H1 (cell line): ENCODE measurements around the gene MC4R.
"Not testable (repeated sequence)": the region's sequence is repeated elsewhere in the genome, so short reads cannot be mapped to it uniquely, and the experiment has no call there.

Experiments used
- BRCA1 ChIP-seq: IDR thresholded peaks from 2 replicates; pipeline ENCODE4 v1.6.1; 2012; ENCODE audit warnings: low read depth, low read length, improper control_type of control experiment
- CTCF ChIP-seq, 3 experiments: IDR thresholded peaks; 1 replicate in 2 of 3; 2 replicates in 1 of 3; pipeline versions ENCODE4 v1.5.1 to v1.6.1; 2011; ENCODE audit warnings: low read length in 3 of 3, mild to moderate bottlenecking in 3 of 3, inconsistent platforms in 2 of 3, low read depth in 1 of 3, moderate library complexity in 1 of 3; ENCODE audit not compliant: insufficient read depth in 1 of 3; ENCODE audit errors: control extremely low read depth in 1 of 3
- EP300 ChIP-seq, 2 experiments: IDR thresholded peaks; 1 replicate in 1 of 2; 2 replicates in 1 of 2; pipeline ENCODE4 v1.6.1; 2011 to 2012; ENCODE audit warnings: low read depth in 2 of 2, low read length in 2 of 2, mild to moderate bottlenecking in 2 of 2, borderline replicate concordance in 1 of 2, inconsistent platforms in 1 of 2, moderate library complexity in 1 of 2
- EZH2 ChIP-seq: fragments of 200-600 bp; sonication (generic); IDR thresholded peaks from 2 replicates; pipeline ENCODE4 v1.7.1; 2012; ENCODE audit warnings: low read depth, mild to moderate bottlenecking, moderate library complexity, low read length, inconsistent platforms; ENCODE audit not compliant: severe bottlenecking
- MAFK ChIP-seq: IDR thresholded peaks from 2 replicates; pipeline ENCODE4 v1.6.1; 2012; ENCODE audit warnings: low read depth, mild to moderate bottlenecking, improper control_type of control experiment, low read length
- MAX ChIP-seq: IDR thresholded peaks from 2 replicates; pipeline ENCODE4 v1.6.1; 2012; ENCODE audit warnings: inconsistent platforms
- POLR2A ChIP-seq, 2 experiments: IDR thresholded peaks; 1 replicate in 1 of 2; 2 replicates in 1 of 2; pipeline ENCODE4 v1.6.1; 2011; ENCODE audit warnings: low read depth in 2 of 2, low read length in 2 of 2, mild to moderate bottlenecking in 2 of 2; ENCODE audit errors: control extremely low read depth in 1 of 2
- POLR2AphosphoS5 ChIP-seq: IDR thresholded peaks from 2 replicates; pipeline ENCODE4 v1.6.1; 2011; ENCODE audit warnings: low read depth, low read length
- RBBP5 ChIP-seq: IDR thresholded peaks from 2 replicates; pipeline ENCODE4 v1.7.1; 2012; ENCODE audit warnings: low read depth, mild to moderate bottlenecking, inconsistent platforms, low read length, moderate library complexity, borderline replicate concordance
- SP4 ChIP-seq: IDR thresholded peaks from 2 replicates; pipeline ENCODE4 v1.6.1; 2012; ENCODE audit warnings: low read length, inconsistent platforms
- USF2 ChIP-seq: IDR thresholded peaks from 2 replicates; pipeline ENCODE4 v1.6.1; 2011; ENCODE audit warnings: low read length, improper control_type of control experiment
- ZNF274 ChIP-seq: IDR thresholded peaks from 2 replicates; pipeline ENCODE4 v1.7.0; 2012; ENCODE audit warnings: low read length, borderline replicate concordance; ENCODE audit errors: extremely low read depth
- TF ChIP-seq, protein P1 (sequence below): IDR thresholded peaks from 2 replicates; pipeline ENCODE4 v1.6.1; 2011; ENCODE audit warnings: low read depth, mild to moderate bottlenecking, low read length; ENCODE audit not compliant: insufficient read depth

- TF ChIP-seq, protein P1, sequence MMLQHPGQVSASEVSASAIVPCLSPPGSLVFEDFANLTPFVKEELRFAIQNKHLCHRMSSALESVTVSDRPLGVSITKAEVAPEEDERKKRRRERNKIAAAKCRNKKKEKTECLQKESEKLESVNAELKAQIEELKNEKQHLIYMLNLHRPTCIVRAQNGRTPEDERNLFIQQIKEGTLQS: not testable (repeated sequence)
- not testable (repeated sequence) for TF ChIP-seq SP4; CTCF (IDR thresholded peaks at IDR 0.05; ENCODE audit: control extremely low read depth in 1 of 3, insufficient read depth in 1 of 3, low read depth in 1 of 3, low read length in 3 of 3); POLR2AphosphoS5; EZH2; POLR2A (IDR thresholded peaks at IDR 0.05; ENCODE audit: control extremely low read depth in 1 of 2, low read depth in 2 of 2, low read length in 2 of 2); MAFK; USF2; ZNF274; RBBP5; MAX; BRCA1; EP300 (IDR thresholded peaks at IDR 0.05; ENCODE audit: borderline replicate concordance in 1 of 2, low read depth in 2 of 2, low read length in 2 of 2)
These were observed 49.7 kb upstream of the MC4R start for GRCh38 chr18:60422306-60422705.
